T-cell (primary cell): ENCODE results near the gene RIMKLB. TPM values are rescaled to one million over a fixed set of nuclear protein-coding genes. Genes with fewer than 3 reads are reported as not detected.
"Not testable (repeated sequence)": the region's sequence is repeated elsewhere in the genome, so short reads cannot be mapped to it uniquely, and the experiment has no call there.

ENCODE experiments used
- ATAC-seq, 4 experiments: fragments of 200-7000 bp in 3 of 4; fragments of 150-1000 bp in 1 of 4; cut with Tn5 transposase; replicated peaks in 1 of 4; 1 replicate in 3 of 4; 2 replicates in 1 of 4; pipeline ENCODE4 v1.10.0; 2021; ENCODE audit warnings: moderate library complexity in 3 of 4, mild to moderate bottlenecking in 2 of 4, moderate number of reproducible peaks in 1 of 4
- CTCF ChIA-PET, 2 donors: fragments of 300-600 bp; sonication (Branson Sonifier 250); formaldehyde crosslinking; loops; one replicate each; lab custom pipeline; 2022; ENCODE audit warnings: antibody characterized with exemption in 2 of 2; lab: Charles Lee
- POLR2A ChIA-PET, 2 donors: fragments of 300-600 bp; sonication (Branson Sonifier 250); formaldehyde crosslinking; loops; one replicate each; lab custom pipeline; 2022; ENCODE audit warnings: antibody characterized with exemption in 2 of 2; lab: Charles Lee
- DNase-seq, 35 experiments: peaks; one replicate each; pipeline versions ENCODE4 v3.0.0 to v3.0.0-alpha.2; 2013 to 2023
- H3K27ac ChIP-seq: one replicate; pipeline ENCODE4 v1.5.1; 2013; ENCODE audit warnings: low read length
- H3K27me3 ChIP-seq, 2 experiments: replicated peaks in 1 of 2; 1 replicate in 1 of 2; 2 replicates in 1 of 2; pipeline versions ENCODE4 v1.6.1 to v1.7.0; 2013; ENCODE audit warnings: low read length in 1 of 2, mixed read lengths in 1 of 2; ENCODE audit not compliant: control insufficient read depth in 2 of 2, insufficient read depth in 2 of 2; ENCODE audit errors: extremely low read depth in 1 of 2
- H3K36me3 ChIP-seq, 2 donors: 1 replicate in 1 of 2; 2 replicates in 1 of 2; pipeline versions ENCODE4 v1.6.1 to v1.7.0; 2013; ENCODE audit warnings: low read length in 1 of 2; ENCODE audit not compliant: control insufficient read depth in 2 of 2, insufficient read depth in 1 of 2; ENCODE audit errors: extremely low read depth in 1 of 2
- H3K4me1 ChIP-seq, 2 experiments: 1 replicate in 1 of 2; 2 replicates in 1 of 2; pipeline versions ENCODE4 v1.6.1 to v1.7.0; 2013; ENCODE audit warnings: low read length in 2 of 2, mixed read lengths in 1 of 2; ENCODE audit not compliant: insufficient read depth in 2 of 2, control insufficient read depth in 1 of 2; ENCODE audit errors: extremely low read depth in 1 of 2
- H3K4me3 ChIP-seq, 2 donors: 1 replicate in 1 of 2; 2 replicates in 1 of 2; pipeline versions ENCODE4 v1.5.1 to v1.7.0; 2013; ENCODE audit warnings: mild to moderate bottlenecking in 2 of 2, low read length in 1 of 2, moderate library complexity in 1 of 2; ENCODE audit not compliant: control insufficient read depth in 1 of 2; ENCODE audit errors: extremely low read depth in 1 of 2
- H3K9me3 ChIP-seq: 2 replicates; pipeline ENCODE4 v1.7.0; 2013
- H3K27ac Mint-ChIP-seq, 2 donors: one replicate each; pipeline ENCODE4 v1.8.0; 2020 to 2021; ENCODE audit warnings: mild to moderate bottlenecking in 2 of 2, mixed read lengths in 2 of 2
- H3K27me3 Mint-ChIP-seq, 2 donors: one replicate each; pipeline ENCODE4 v1.8.0; 2021 to 2022; ENCODE audit warnings: mixed read lengths in 2 of 2
- H3K36me3 Mint-ChIP-seq: one replicate; pipeline ENCODE4 v1.8.0; 2021; ENCODE audit warnings: mixed read lengths
- H3K4me1 Mint-ChIP-seq, 3 donors: one replicate each; pipeline ENCODE4 v1.8.0; 2020 to 2022; ENCODE audit warnings: mixed read lengths in 3 of 3, mild to moderate bottlenecking in 1 of 3
- H3K4me3 Mint-ChIP-seq, 3 donors: one replicate each; pipeline ENCODE4 v1.8.0; 2020 to 2022; ENCODE audit warnings: mild to moderate bottlenecking in 3 of 3, mixed read lengths in 3 of 3, moderate library complexity in 3 of 3
- H3K9me3 Mint-ChIP-seq, 3 donors: one replicate each; pipeline ENCODE4 v1.8.0; 2020 to 2022; ENCODE audit warnings: mixed read lengths in 3 of 3
- WGBS: methylation state at CpG from one replicate; pipeline ENCODE4 v1.1.5; 2013; ENCODE audit warnings: missing lambda C conversion rate; ENCODE audit not compliant: insufficient coverage; 5-methylcytosine and 5-hydroxymethylcytosine counted together
- total RNA-seq, 35 experiments: library from RNA in 6 of 35; stranded (reverse) in 6 of 35; fragments of 120-200 nt in 1 of 35; gene quantifications; one replicate each; pipeline versions ENCODE4 v1.2.1 to v1.2.4 and lab custom pipeline; 2013 to 2026

Gene RIMKLB
- total RNA-seq, 5 donors from 2014 or later (not counting 1 experiment from before 2014, with no cell fraction given): 14.3 to 28.0 (median 23.0) TPM

DNA sequence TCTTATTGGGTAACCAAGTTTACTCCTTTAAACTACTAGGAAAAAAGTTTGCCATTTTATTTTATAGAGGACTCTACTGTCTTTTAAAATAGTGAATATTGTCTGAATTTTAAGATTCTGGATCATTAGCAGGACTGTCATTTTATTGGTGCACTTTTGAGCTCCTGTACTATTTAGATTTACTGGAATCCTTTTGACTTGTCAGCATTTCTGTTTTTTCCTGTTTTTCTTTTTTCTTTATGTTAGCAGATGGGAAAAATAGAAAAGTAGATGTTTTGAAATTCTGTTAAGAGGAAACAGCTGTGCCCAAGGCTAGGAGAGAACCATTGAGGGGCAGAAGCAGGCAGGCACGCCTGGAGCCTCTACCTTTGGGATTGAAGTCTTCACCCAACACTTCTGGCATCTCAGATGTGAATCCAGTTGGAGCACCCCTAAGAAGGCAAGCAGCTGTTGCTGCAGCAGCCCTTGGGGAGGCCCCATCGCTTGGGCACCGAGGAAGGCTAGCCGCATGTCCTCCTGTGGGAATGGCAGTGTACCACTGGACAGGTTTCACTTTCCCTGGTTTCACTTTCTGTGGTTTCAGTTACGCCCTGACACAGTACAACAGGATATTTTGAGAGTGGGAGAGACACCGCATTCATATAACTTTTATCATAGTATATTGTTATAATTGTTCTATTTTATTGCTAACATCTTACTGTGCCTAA is 11.5 kb downstream of the RIMKLB start:
- Histone ChIP-seq H3K4me3 (no peak overlapping the region), H3K9me3 (no peaks in the 10 kb centered on the region), H3K4me1 (peaks cover 0 to 4% of the 10 kb centered on the region in 2 experiments), H3K27ac (no peak overlapping the region), H3K36me3 (no peaks in the 10 kb centered on the region), H3K27me3 (no peaks in the 10 kb centered on the region)
- ATAC-seq: no peak
- POLR2A ChIA-PET: no interaction called here
- peaks cover 8% of the 10 kb centered on the region for H3K36me3 Mint-ChIP-seq
- H3K4me3 Mint-ChIP-seq: peak overlapping the region in 2 of 3 donors; percentile 13 to 48
- peaks cover 10 to 17% (median 12%) of the 10 kb centered on the region in 3 donors for H3K4me1 Mint-ChIP-seq
- no peaks in the 10 kb centered on the region for H3K27me3 Mint-ChIP-seq
- WGBS: 41% methylated on average over 3 of the region's 6 CpGs
- no peaks in the 10 kb centered on the region for H3K9me3 Mint-ChIP-seq
- CTCF ChIA-PET: no interaction called here
- no peak for DNase-seq
- H3K27ac Mint-ChIP-seq: no peak overlapping the region

- CTCF ChIA-PET: interaction anchor here in 1 of 2 donors (0.9 kb wide), 1 partner anchor 17 kb away, joined by 3 read pairs; no protein-coding TSS in a partner anchor
- no peaks in the 10 kb centered on the region for H3K9me3 Mint-ChIP-seq
- WGBS: 46% methylated on average over 1 of the region's 2 CpGs
Observed at GRCh38 chr12:8712572-8712971, 14.8 kb downstream of the RIMKLB start.

DNA sequence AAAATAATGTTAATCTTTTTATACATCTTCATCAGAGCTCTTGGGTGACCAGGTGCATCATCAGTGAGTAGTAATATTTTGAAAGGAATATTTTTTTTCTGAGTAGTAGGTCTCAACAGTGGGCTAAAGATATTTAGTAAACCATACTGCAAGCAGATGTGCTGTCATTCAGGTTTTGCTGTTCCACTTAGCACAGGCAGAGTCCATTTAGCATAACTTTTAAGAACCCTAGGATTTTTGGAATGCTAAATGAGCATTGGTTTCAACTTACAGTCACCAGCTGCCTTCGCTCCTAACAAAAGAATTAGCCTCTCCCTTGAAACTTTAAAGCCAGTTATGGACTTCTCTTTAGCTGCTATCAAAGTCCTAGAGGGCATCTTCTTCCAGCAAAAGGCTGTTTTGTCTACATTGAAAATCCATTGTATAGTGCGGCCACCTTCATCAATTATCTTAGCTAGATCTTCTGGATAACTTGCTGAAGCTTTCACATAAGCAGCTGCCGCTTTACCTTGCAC is 24.6 kb downstream of the RIMKLB start:
- CTCF ChIA-PET: interaction anchor here in 1 of 2 donors (0.6 to 0.9 kb wide), 5 partner anchors 13 to 474 kb away, joined by 3 read pairs; no protein-coding TSS in a partner anchor
- Mint-ChIP-seq H3K4me3 (no peak overlapping the region), H3K4me1 (peaks cover 2 to 20% (median 4%) of the 10 kb centered on the region in 3 donors)

More at GRCh38 chr12:8712572-8712971, 14.8 kb downstream of the RIMKLB start:
- no peak overlapping the region for H3K4me3 Mint-ChIP-seq
- Histone ChIP-seq H3K27me3 (no peaks in the 10 kb centered on the region), H3K4me3 (no peak overlapping the region), H3K4me1 (peaks cover 0 to 4% of the 10 kb centered on the region in 2 experiments), H3K27ac (no peak overlapping the region), H3K9me3 (no peaks in the 10 kb centered on the region), H3K36me3 (no peaks in the 10 kb centered on the region)
- H3K36me3 Mint-ChIP-seq: peaks cover 17% of the 10 kb centered on the region
- POLR2A ChIA-PET: interaction anchor here in 1 of 2 donors (0.6 kb wide), 2 partner anchors 346 to 1508 kb away, joined by 3 to 4 read pairs; no protein-coding TSS in a partner anchor
- ATAC-seq (no peak), DNase-seq (no peak)
- peaks cover 10 to 17% (median 12%) of the 10 kb centered on the region in 3 donors for H3K4me1 Mint-ChIP-seq
- H3K27ac Mint-ChIP-seq: no peak overlapping the region
- H3K27me3 Mint-ChIP-seq: no peaks in the 10 kb centered on the region

DNA sequence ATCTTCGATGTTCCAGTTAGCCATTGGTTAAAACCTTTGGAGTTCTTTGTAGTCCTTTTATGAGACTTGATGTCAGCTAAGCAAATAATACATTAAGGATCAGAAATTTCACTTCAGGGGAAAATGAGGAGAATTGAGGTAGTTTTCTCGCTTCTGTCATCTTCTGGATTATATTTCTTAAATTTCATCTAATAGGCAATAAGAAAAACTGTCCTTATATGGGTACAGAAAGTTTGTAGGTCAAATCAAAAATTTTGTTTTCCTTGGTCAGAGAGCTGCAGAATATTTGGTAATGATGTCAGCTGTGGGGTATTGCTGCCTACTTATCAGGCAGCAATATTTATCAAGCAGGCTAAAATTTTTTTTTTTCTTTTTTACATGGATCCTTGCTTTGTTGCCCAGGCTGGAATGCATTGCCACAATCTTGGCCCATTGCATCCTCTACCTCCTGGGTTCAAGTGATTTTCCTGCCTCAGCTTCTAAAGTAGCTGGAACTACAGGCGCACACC is 37.1 kb downstream of the RIMKLB start:
- H3K27me3 Mint-ChIP-seq: no peaks in the 10 kb centered on the region
- H3K9me3 ChIP-seq: no peaks in the 10 kb centered on the region
- no peak overlapping the region for H3K4me3 ChIP-seq
- peaks cover 21% of the 10 kb centered on the region for H3K36me3 Mint-ChIP-seq
- DNase-seq: no peak
- no peaks in the 10 kb centered on the region for H3K9me3 Mint-ChIP-seq
- H3K27ac ChIP-seq: no peak overlapping the region
- ATAC-seq: no peak
- peaks cover 0 to 3% of the 10 kb centered on the region in 2 donors for H3K36me3 ChIP-seq
- WGBS: no CpG with 5 or more reads among the region's 3 CpGs
- CTCF ChIA-PET: interaction anchor here in 1 of 2 donors (0.6 kb wide), 1 partner anchor 1095 kb away, joined by 4 read pairs; no protein-coding TSS in a partner anchor
- no peak overlapping the region for H3K4me3 Mint-ChIP-seq
- no peaks in the 10 kb centered on the region for H3K27me3 ChIP-seq
- peaks cover 4 to 10% (median 10%) of the 10 kb centered on the region in 3 donors for H3K4me1 Mint-ChIP-seq
- H3K4me1 ChIP-seq: no peaks in the 10 kb centered on the region
- H3K27ac Mint-ChIP-seq: no peak overlapping the region
- POLR2A ChIA-PET: interaction anchor here in 1 of 2 donors (0.7 kb wide), 2 partner anchors 182 to 744 kb away, joined by 4 read pairs; no protein-coding TSS in a partner anchor

More for the DNA sequence above, 24.6 kb downstream of the RIMKLB start:
- ATAC-seq: no peak
- Mint-ChIP-seq H3K36me3 (peaks cover 50% of the 10 kb centered on the region), H3K9me3 (no peaks in the 10 kb centered on the region), H3K27me3 (no peaks in the 10 kb centered on the region), H3K27ac (no peak overlapping the region)
- H3K36me3 ChIP-seq: peaks cover 0 to 2% of the 10 kb centered on the region in 2 donors
- no CpG with 5 or more reads among the region's 3 CpGs for WGBS
- no peaks in the 10 kb centered on the region for H3K9me3 ChIP-seq
- H3K27me3 ChIP-seq: no peaks in the 10 kb centered on the region
- no peak overlapping the region for H3K4me3 ChIP-seq
- no peak for DNase-seq
- POLR2A ChIA-PET: no interaction called here
- H3K27ac ChIP-seq: no peak overlapping the region
- no peaks in the 10 kb centered on the region for H3K4me1 ChIP-seq

DNA sequence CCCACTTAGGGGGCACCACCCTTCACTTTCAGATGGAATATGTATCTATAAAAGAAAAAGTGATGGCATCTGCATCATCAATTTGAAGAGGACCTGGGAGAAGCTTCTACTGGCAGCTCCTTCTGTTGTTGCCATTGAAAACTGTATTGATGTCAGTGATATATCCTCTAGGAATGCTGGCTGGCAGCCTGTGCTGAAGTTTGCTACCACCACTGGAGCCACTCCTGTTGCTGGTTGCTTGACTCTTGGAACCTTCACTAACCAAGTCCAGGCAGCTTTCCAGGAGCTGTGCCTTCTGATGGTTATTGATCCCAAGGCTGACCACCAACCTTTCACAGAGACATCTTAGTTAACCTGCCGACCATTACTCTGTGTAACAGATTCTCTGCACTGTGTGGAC is 44.7 kb downstream of the RIMKLB start:
- no peak for DNase-seq
- H3K4me3 ChIP-seq: no peak overlapping the region
- ATAC-seq: no peak
- Mint-ChIP-seq H3K4me1 (peaks cover 0 to 9% (median 2%) of the 10 kb centered on the region in 3 donors), H3K36me3 (peaks cover 36% of the 10 kb centered on the region), H3K27me3 (no peaks in the 10 kb centered on the region), H3K9me3 (no peaks in the 10 kb centered on the region), H3K27ac (no peak overlapping the region), H3K4me3 (no peak overlapping the region)
- H3K27ac ChIP-seq: no peak overlapping the region
- H3K9me3 ChIP-seq: no peaks in the 10 kb centered on the region
- H3K27me3 ChIP-seq: no peaks in the 10 kb centered on the region
- peaks cover 0 to 3% of the 10 kb centered on the region in 2 donors for H3K36me3 ChIP-seq
- H3K4me1 ChIP-seq: no peaks in the 10 kb centered on the region
- CTCF ChIA-PET: interaction anchor here (0.6 to 0.7 kb wide), 2 partner anchors 13 to 343 kb away, joined by 3 to 4 read pairs; no protein-coding TSS in a partner anchor
- 100% methylated on average over 1 of the region's 1 CpG for WGBS
- POLR2A ChIA-PET: no interaction called here

DNA sequence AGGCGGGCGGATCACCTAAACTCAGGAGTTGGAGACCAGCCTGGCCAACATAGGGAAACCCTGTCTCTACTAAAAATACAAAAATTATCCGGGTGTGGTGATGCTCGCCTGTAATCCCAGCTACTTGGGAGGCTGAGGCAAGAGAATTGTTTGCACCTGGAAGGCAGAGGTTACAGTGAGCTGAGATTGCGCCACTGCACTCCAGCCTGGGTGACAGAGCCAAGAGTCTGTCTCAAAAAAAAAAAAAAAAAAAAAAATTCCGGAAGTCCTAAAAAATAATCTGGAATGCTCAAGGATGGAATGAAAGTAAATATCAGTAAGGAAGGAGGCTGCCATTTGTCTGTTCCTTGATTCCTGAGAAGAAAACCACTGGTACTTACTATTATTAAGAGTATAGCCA is 45.3 kb downstream of the RIMKLB start:
- H3K4me1 Mint-ChIP-seq, ATAC-seq, H3K4me3 Mint-ChIP-seq, POLR2A ChIA-PET, H3K27ac ChIP-seq, H3K9me3 Mint-ChIP-seq, H3K27me3 ChIP-seq, DNase-seq, H3K36me3 ChIP-seq, H3K27ac Mint-ChIP-seq, H3K27me3 Mint-ChIP-seq, H3K9me3 ChIP-seq, H3K4me3 ChIP-seq, H3K4me1 ChIP-seq: not testable (repeated sequence)
- CTCF ChIA-PET: interaction anchor here in 1 of 2 donors (0.7 kb wide), 1 partner anchor 14 kb away, joined by 3 read pairs; no protein-coding TSS in a partner anchor
- peaks cover 33% of the 10 kb centered on the region for H3K36me3 Mint-ChIP-seq
- no CpG with 5 or more reads among the region's 6 CpGs for WGBS
